ENCODE results near the gene TAS2R30.
"Not testable (repeated sequence)": the region's sequence is repeated elsewhere in the genome, so short reads cannot be mapped to it uniquely, and the experiment has no call there.

Gene TAS2R30

GRCh38 chr12:11114130-11114529, 20.3 kb downstream of the TAS2R30 start:
- DNase-seq (ENCODE audit: low read depth) = not testable (repeated sequence)

GRCh38 chr12:11111213-11111612, 23.2 kb downstream of the TAS2R30 start:
- not testable (repeated sequence) for DNase-seq (ENCODE audit: low read depth)

GRCh38 chr12:11108862-11109261, 25.6 kb downstream of the TAS2R30 start:
- no peak for DNase-seq (ENCODE audit: low read depth)

- DNase-seq (ENCODE audit: low read depth) = no peak
These were observed 26.7 kb downstream of the TAS2R30 start for GRCh38 chr12:11107719-11108118.

- DNase-seq (ENCODE audit: low read depth) = no peak
These were observed 28.2 kb downstream of the TAS2R30 start for GRCh38 chr12:11106288-11106687.

- DNase-seq (ENCODE audit: low read depth) = no peak
These were observed 28.9 kb downstream of the TAS2R30 start for GRCh38 chr12:11105546-11105945.

- not testable (repeated sequence) for DNase-seq (ENCODE audit: low read depth)
These were observed 39.5 kb downstream of the TAS2R30 start for GRCh38 chr12:11094910-11095309.

GRCh38 chr12:11092128-11092527, 42.3 kb downstream of the TAS2R30 start, which contains the start of gene TAS2R43:
Gene TAS2R43, minus strand, starts transcription at chr12:11092313. Its CDS starts 84 bp downstream, at chr12:11092229.
- no peak for DNase-seq (ENCODE audit: low read depth)

GRCh38 chr12:11089246-11089645, 45.2 kb downstream of the TAS2R30 start:
- no peak for DNase-seq (ENCODE audit: low read depth)

- peak; percentile 78 for DNase-seq (ENCODE audit: low read depth)
These were observed 49.0 kb downstream of the TAS2R30 start for GRCh38 chr12:11085419-11085818.
